ENCODE data around the gene RNF40. TPM values are rescaled to one million over a fixed set of nuclear protein-coding genes. Genes with fewer than 3 reads are reported as not detected.

The RNF40 gene
- total and polyA plus RNA-seq, 2 of the 8 experiments (the other 6 are each of a cell fraction or from before 2014, with no cell fraction given) = 38.5 to 68.7 TPM

- no peak overlapping the region for H2BK120ac ChIP-seq (replicated peaks; ENCODE audit: low read depth, low read length)
- WGBS, 2 experiments (ENCODE audit: extremely low coverage in 1 of 2, insufficient coverage in 1 of 2, insufficient read length in 1 of 2, insufficient replicate concordance in 2 of 2, low coverage in 1 of 2, low lambda C conversion rate in 2 of 2, missing lambda C conversion rate in 1 of 2) = 93% methylated on average over 17 of the region's 17 CpGs; no CpG with 5 or more reads in 1 of the 2 experiments
- no peak overlapping the region for H3K27ac ChIP-seq (ENCODE audit: low read depth, low read length)
- H2BK5ac ChIP-seq (ENCODE audit: low read depth, low read length) = no peak overlapping the region
- no peak overlapping the region for H4K5ac ChIP-seq (ENCODE audit: insufficient read length, low read depth, low read length)
- H2BK12ac ChIP-seq (ENCODE audit: low read depth, low read length) = no peak overlapping the region
- no peak overlapping the region for H3K9ac ChIP-seq (replicated peaks in 1 of 4; ENCODE audit: extremely low read depth in 1 of 4, low read depth in 3 of 4, low read length in 3 of 4)
- FAIRE-seq (no peak), DNase-seq (ENCODE audit: low read depth in 1 of 2, low spot score in 2 of 2) (no peak)
- no peak overlapping the region for H3K14ac ChIP-seq (ENCODE audit: insufficient read length)
- no peaks in the 10 kb centered on the region for H3K9me3 ChIP-seq (ENCODE audit: insufficient read depth in 2 of 2, low read depth in 1 of 2, low read length in 1 of 2)
- H3K4me3 ChIP-seq (ENCODE audit: extremely low read depth in 1 of 4, insufficient read depth in 2 of 4, low read depth in 3 of 4, low read length in 4 of 4) = no peak overlapping the region
- no peak overlapping the region for H2BK15ac ChIP-seq (ENCODE audit: low read length)
- POLR2A ChIA-PET (ENCODE audit: partially characterized antibody) = interaction anchor here (0.8 to 1.0 kb wide), 2 partner anchors 12 to 17 kb away, joined by 3 to 4 read pairs; partner anchors contain the start of gene SRCAP
- no peak overlapping the region for H3K56ac ChIP-seq (replicated peaks; ENCODE audit: insufficient read length, low read depth, low read length)
- no peak overlapping the region for H3K4me2 ChIP-seq (ENCODE audit: insufficient read depth in 1 of 2, low read depth in 2 of 2, low read length in 2 of 2)
- no peak overlapping the region for H3K18ac ChIP-seq (ENCODE audit: extremely low read depth, low read length)
- no peak overlapping the region for H2AK5ac ChIP-seq (ENCODE audit: low read depth, low read length)
- H3K36me3 ChIP-seq (ENCODE audit: control insufficient read depth in 2 of 4, insufficient read depth in 4 of 4, low read length in 3 of 4) = peaks cover 42 to 81% (median 68%) of the 10 kb centered on the region in 4 experiments
- H3K79me1 ChIP-seq (ENCODE audit: low read depth, low read length) = no peaks in the 10 kb centered on the region
- no peak overlapping the region for H4K91ac ChIP-seq (replicated peaks; ENCODE audit: insufficient read length, low read length)
- H3K79me2 ChIP-seq (ENCODE audit: control insufficient read depth in 1 of 2, insufficient read depth in 2 of 2, low read length in 2 of 2) = no peaks in the 10 kb centered on the region
- H3K23me2 ChIP-seq (ENCODE audit: low read depth, low read length) = no peaks in the 10 kb centered on the region; the same call in 1 of the 2 replicates
- no peak overlapping the region for H4K8ac ChIP-seq (ENCODE audit: extremely low read depth, insufficient read depth, low read length)
- H3K27me3 ChIP-seq (replicated peaks in 1 of 4; ENCODE audit: control insufficient read depth in 3 of 4, extremely low read depth in 1 of 4, insufficient read depth in 3 of 4, low read length in 3 of 4) = no peaks in the 10 kb centered on the region
- no peaks in the 10 kb centered on the region for H3K4me1 ChIP-seq (replicated peaks in 1 of 4; ENCODE audit: control insufficient read depth in 3 of 4, insufficient read depth in 4 of 4, low read length in 3 of 4)
- no peak overlapping the region for H3K4ac ChIP-seq (replicated peaks; ENCODE audit: insufficient read length, low read depth, low read length)
- CTCF ChIA-PET (ENCODE audit: partially characterized antibody) = no interaction called here
- no peak overlapping the region for H3K23ac ChIP-seq (ENCODE audit: insufficient read length)
- H4K20me1 ChIP-seq (replicated peaks in 1 of 2; ENCODE audit: control insufficient read depth in 1 of 2, insufficient read depth in 2 of 2, low read length in 2 of 2) = peaks cover 10 to 13% of the 10 kb centered on the region in 2 experiments
- no peak overlapping the region for H2BK20ac ChIP-seq (ENCODE audit: low read length)
- H2AFZ ChIP-seq (ENCODE audit: low read length) = no peak overlapping the region
- TF ChIP-seq GTF2F1 (IDR thresholded peaks at IDR 0.05; ENCODE audit: borderline replicate concordance, low read depth, low read length) (no peak), SIN3A (conservative IDR thresholded peaks at IDR 0.05 in 1 of 2, IDR thresholded peaks at IDR 0.05 in 1 of 2; ENCODE audit: low read depth in 1 of 2, low read length in 2 of 2) (no peak), BRCA1 (IDR thresholded peaks at IDR 0.05; ENCODE audit: low read depth, low read length) (no peak), TAF1 (IDR thresholded peaks at IDR 0.05; ENCODE audit: low read depth, low read length) (no peak), CHD2 (IDR thresholded peaks at IDR 0.05; ENCODE audit: low read length) (no peak), KDM4A (IDR thresholded peaks at IDR 0.05; ENCODE audit: low read depth, low read length, severe bottlenecking) (no peak), TCF12 (IDR thresholded peaks at IDR 0.05; ENCODE audit: low read depth, low read length) (no peak), BCL11A (IDR thresholded peaks at IDR 0.05; ENCODE audit: low read depth in 2 of 2, low read length in 2 of 2) (no peak), POU5F1 (IDR thresholded peaks at IDR 0.05; ENCODE audit: low read depth, low read length) (no peak), SP1 (IDR thresholded peaks at IDR 0.05; ENCODE audit: low read depth, low read length) (no peak), ZNF274 (IDR thresholded peaks at IDR 0.05; ENCODE audit: borderline replicate concordance, extremely low read depth, low read length) (no peak), RAD21 (IDR thresholded peaks at IDR 0.05 in 1 of 2, conservative IDR thresholded peaks at IDR 0.05 in 1 of 2; ENCODE audit: low read depth in 2 of 2, low read length in 2 of 2) (no peak), KDM5A (IDR thresholded peaks at IDR 0.05; ENCODE audit: low read length) (no peak), SUZ12 (IDR thresholded peaks at IDR 0.05; ENCODE audit: low read length) (no peak)
These were observed 46.2 kb upstream of the RNF40 start for GRCh38 chr16:30715750-30716445.

Measured in H1 (cell line).